ENCODE results near the gene ANKRD11. TPM values are rescaled to one million over a fixed set of nuclear protein-coding genes. Genes with fewer than 3 reads are reported as not detected.

Gene ANKRD11
- total RNA-seq, 2 experiments from 2014 or later, result 157 to 175 TPM

DNA sequence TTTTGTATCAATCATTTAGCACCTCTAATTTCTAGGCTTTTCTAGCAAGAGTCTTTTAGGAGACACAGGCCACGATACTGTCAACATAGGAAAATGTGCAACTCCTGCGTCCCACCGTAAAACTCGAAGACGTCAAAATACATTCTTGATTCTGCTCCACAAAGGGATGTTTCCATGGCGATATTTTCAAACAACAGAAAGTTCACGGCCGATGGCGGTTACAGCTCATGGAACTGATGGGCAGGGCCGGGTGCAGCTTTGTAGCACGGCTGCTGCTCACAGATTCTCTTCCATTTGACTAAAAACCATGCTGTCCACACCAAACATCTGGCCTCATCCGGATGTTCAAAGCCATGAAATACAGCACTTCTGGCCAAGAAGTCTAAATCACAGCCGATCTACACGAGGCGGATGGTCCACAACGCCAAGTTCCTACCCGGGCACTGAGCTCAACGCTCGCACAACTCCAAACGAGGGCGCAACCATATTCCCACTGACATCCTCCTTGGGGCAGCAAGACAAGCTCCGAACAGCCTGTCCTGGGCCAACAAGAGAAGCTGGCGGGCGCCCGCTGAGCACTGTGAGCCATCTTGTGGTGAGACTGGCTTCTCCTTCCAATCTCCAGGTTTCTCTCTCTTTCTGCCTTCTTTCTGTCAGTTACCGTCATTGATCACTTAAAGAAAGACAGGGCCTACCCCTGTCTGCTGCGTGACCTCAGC is 193.0 kb downstream of the ANKRD11 start:
- ATAC-seq (no peak), DNase-seq (no peak)
- Mint-ChIP-seq H3K4me1 (ENCODE audit: low read depth) (peaks cover 47% of the 10 kb centered on the region), H3K4me3 (no peak overlapping the region), H3K9me3 (ENCODE audit: insufficient read depth) (no peaks in the 10 kb centered on the region), H3K27ac (peak overlapping the region; percentile 50), H3K36me3 (ENCODE audit: low read depth) (peaks cover 20% of the 10 kb centered on the region), H3K27me3 (ENCODE audit: low read depth) (no peaks in the 10 kb centered on the region)
- ChIA-PET POLR2A (no interaction called here), CTCF (interaction anchor here (1.5 to 2.1 kb wide), 3 partner anchors 8 to 211 kb away, joined by 4 to 10 read pairs (median 10); partner anchors contain the start of gene SPG7)

DNA sequence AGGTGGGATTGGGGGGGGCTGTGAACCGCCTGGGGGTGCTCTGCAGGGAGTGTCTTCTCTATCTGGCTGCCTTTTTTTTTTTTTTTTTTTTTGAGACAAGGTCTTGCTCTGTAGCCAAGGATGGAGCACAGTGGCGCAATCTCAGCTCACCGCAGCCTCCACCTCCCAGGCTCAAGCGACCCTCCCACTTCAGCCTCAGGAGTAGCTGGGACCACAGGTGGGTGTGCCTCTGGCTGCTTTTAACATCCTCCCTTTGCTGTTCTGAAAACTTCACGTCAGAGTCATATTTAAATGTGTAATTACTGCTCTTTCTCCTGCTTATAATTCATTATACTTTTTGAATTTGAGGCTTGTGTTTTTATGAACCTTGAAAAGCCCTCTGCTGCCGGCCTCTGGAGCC is 194.4 kb downstream of the ANKRD11 start:
- H3K4me1 Mint-ChIP-seq (ENCODE audit: low read depth), result peaks cover 48% of the 10 kb centered on the region
- peak overlapping the region; percentile 82 for H3K27ac Mint-ChIP-seq
- ChIA-PET CTCF (interaction anchor here (0.7 to 1.9 kb wide), 3 partner anchors 11 to 213 kb away, joined by 3 to 10 read pairs (median 3); partner anchors contain the start of gene SPG7), POLR2A (no interaction called here)
- peaks cover 20% of the 10 kb centered on the region for H3K36me3 Mint-ChIP-seq (ENCODE audit: low read depth)
- DNase-seq (no peak), ATAC-seq (peak; percentile 10)
- H3K4me3 Mint-ChIP-seq, result peak overlapping the region; percentile 17
- no peaks in the 10 kb centered on the region for H3K9me3 Mint-ChIP-seq (ENCODE audit: insufficient read depth)
- H3K27me3 Mint-ChIP-seq (ENCODE audit: low read depth), result no peaks in the 10 kb centered on the region

DNA sequence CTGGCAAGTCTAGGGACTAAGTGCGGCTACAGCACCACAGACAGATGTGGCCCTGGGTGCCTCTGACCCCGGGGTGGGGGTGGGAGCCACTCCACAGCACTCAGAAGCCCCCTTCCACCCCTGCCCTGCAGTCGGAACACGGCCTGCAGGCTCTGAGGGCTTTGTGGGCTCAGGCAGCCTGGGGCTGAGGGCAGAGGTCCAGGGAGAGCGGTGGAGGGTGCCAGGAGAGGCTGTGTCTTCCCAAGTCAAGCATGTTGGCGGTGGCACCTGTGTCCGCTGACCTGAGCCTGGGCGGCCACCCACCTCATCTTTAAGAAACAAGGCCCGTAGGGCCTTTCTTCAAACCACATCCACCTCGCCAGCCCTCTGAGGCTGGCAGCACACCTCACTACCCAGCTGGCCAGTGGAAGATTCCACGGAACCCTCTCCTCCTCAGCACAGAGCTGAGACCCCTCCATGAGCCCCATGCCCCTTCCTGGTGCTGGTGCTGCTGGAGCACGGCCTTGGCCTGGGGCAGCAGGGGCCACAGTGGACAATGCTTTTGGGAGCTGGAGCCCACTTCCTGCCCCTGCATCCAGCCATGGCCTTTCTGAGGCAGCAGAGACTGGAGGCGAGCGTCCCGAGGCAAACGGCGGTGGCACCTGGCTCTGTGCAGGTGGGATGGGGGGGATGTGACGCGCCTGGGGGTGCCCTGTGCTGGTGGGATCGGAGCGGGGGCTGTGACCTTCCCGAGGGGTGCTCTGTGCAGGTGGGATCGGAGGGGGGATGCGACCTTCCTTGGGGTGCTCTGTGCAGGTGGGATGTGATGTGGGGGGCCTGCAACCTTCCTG is 195.1 kb downstream of the ANKRD11 start:
- H3K4me1 Mint-ChIP-seq (ENCODE audit: low read depth), result peaks cover 48% of the 10 kb centered on the region
- ChIA-PET POLR2A (no interaction called here), CTCF (interaction anchor here (1.2 kb wide), 1 partner anchor 12 kb away, joined by 3 read pairs; no protein-coding TSS in a partner anchor)
- peak overlapping the region; percentile 34 for H3K27ac Mint-ChIP-seq
- ATAC-seq (no peak), DNase-seq (no peak)
- no peaks in the 10 kb centered on the region for H3K27me3 Mint-ChIP-seq (ENCODE audit: low read depth)
- H3K9me3 Mint-ChIP-seq (ENCODE audit: insufficient read depth), result no peaks in the 10 kb centered on the region
- H3K36me3 Mint-ChIP-seq (ENCODE audit: low read depth), result peaks cover 16% of the 10 kb centered on the region
- H3K4me3 Mint-ChIP-seq, result no peak overlapping the region

GRCh38 chr16:89294486-89294885 is 195.9 kb downstream of the ANKRD11 start:
- Mint-ChIP-seq H3K27me3 (ENCODE audit: low read depth) (no peaks in the 10 kb centered on the region), H3K36me3 (ENCODE audit: low read depth) (peaks cover 20% of the 10 kb centered on the region), H3K9me3 (ENCODE audit: insufficient read depth) (no peaks in the 10 kb centered on the region), H3K4me1 (ENCODE audit: low read depth) (peaks cover 51% of the 10 kb centered on the region), H3K27ac (peak overlapping the region; percentile 26), H3K4me3 (no peak overlapping the region)
- ChIA-PET CTCF (interaction anchor here (0.6 to 1.3 kb wide), 2 partner anchors 175 to 200 kb away, joined by 3 read pairs; no protein-coding TSS in a partner anchor), POLR2A (no interaction called here)
- ATAC-seq (no peak), DNase-seq (no peak)

DNA sequence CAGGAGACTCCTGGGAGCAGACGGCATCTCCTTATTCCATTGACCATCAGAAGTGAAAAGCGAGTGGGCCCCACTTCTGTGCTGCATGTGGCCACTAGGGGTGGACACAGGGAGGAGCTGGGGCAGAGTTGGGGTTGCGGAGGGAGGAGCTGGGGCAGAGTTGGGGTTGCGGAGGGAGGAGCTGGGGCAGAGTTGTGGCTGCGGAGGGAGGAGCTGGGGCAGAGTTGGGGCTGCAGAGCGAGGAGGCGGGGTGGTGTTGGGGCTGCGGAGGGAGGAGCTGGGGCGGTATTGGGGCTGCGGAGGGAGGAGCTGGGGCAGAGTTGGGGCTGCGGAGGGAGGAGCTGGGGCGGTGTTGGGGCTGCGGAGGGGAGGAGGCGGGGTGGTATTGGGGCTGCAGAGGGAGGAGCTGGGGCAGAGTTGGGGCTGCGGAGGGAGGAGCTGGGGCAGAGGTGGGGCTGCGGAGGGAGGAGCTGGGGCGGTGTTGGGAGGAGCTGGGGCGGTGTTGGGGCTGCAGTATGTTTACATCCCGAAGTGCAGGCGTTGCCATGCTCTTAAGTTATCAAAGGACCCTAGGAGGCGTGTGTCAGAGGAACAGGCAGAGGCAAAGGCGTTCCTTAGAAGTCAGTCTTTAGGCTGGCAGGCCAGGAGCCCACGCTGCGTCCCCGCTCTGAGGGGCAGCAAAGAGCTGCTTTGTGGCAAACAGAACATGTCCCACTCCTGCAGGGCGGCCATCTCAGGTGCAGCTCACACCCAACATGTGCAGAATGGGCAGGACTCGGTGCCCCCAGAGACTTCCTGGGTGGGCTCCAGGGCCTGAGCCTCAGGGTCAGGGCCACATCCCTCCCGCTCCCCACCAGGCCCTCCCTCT is 196.9 kb downstream of the ANKRD11 start:
- ChIA-PET POLR2A (interaction anchor here (0.8 to 0.9 kb wide), 2 partner anchors 10 to 15 kb away, joined by 3 read pairs; no protein-coding TSS in a partner anchor), CTCF (interaction anchor here (0.6 to 1.3 kb wide), 4 partner anchors 14 to 201 kb away, joined by 3 read pairs; no protein-coding TSS in a partner anchor)
- Mint-ChIP-seq H3K27ac (no peak overlapping the region), H3K9me3 (ENCODE audit: insufficient read depth) (no peaks in the 10 kb centered on the region), H3K36me3 (ENCODE audit: low read depth) (peaks cover 21% of the 10 kb centered on the region), H3K4me1 (ENCODE audit: low read depth) (peaks cover 46% of the 10 kb centered on the region), H3K27me3 (ENCODE audit: low read depth) (no peaks in the 10 kb centered on the region), H3K4me3 (no peak overlapping the region)
- DNase-seq, result no peak
- no peak for ATAC-seq

DNA sequence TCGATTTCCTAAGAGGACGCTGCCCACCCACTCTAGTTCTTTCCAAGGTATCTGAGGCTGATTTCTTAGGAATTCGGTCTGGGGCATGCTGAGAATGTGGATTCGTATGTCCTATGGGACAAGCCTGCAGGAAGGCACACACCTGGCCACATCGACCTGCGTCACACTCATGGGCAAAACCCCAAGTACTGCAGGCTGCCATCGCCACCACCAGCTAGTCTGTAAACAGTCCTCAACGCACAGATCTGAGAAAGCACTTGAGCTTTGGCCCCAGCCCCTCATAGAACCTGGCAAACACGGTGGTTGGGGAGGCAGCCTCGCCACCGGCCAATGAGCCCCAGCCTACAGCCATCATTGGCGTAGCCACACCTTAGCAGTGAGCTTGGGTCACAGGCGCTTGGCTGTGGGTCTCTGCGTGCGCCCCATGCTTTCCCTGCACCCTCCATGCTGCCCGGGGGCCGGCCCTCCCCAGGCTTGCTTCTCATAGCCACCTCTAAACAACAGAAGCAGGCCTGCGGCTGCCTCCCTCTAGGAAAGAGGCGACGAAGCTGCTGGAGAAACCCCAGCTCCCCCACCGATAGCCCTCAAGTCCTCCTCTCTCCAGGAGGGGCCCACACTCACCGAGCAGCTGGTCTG is 197.8 kb downstream of the ANKRD11 start:
- Mint-ChIP-seq H3K9me3 (ENCODE audit: insufficient read depth) (no peaks in the 10 kb centered on the region), H3K4me3 (no peak overlapping the region), H3K36me3 (ENCODE audit: low read depth) (peaks cover 25% of the 10 kb centered on the region), H3K4me1 (ENCODE audit: low read depth) (peaks cover 37% of the 10 kb centered on the region), H3K27me3 (ENCODE audit: low read depth) (no peaks in the 10 kb centered on the region), H3K27ac (peak overlapping the region; percentile 53)
- POLR2A ChIA-PET, result interaction anchor here (1.3 kb wide), 1 partner anchor 45 kb away, joined by 3 read pairs; no protein-coding TSS in a partner anchor
- CTCF ChIA-PET, result interaction anchor here (0.8 to 1.2 kb wide), 2 partner anchors 15 to 21 kb away, joined by 3 read pairs; no protein-coding TSS in a partner anchor
- ATAC-seq, result no peak
- DNase-seq, result no peak

DNA sequence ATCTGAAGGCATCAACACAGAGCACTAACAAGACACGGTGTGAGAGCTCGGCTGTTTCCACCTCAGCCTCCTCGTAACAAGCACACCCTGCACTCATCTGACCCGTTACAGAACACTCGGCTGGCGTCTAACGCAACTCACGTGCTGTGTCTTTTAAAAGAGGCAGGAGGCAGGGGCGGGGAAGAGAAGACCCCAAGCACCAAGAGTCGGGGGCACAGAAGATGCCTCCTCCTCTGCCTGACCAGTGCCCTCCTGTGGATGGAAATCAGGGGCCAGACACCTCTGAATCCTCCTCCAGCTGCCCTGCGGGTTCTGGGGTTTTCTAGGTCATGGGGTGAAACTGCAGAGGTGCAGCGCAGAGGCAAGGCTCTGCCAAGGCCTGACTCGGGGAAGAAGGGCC is 198.6 kb downstream of the ANKRD11 start:
- ChIA-PET CTCF (interaction anchor here (0.7 to 1.2 kb wide), 2 partner anchors 20 to 51 kb away, joined by 3 read pairs; no protein-coding TSS in a partner anchor), POLR2A (interaction anchor here (1.3 kb wide), 1 partner anchor 44 kb away, joined by 3 read pairs; no protein-coding TSS in a partner anchor)
- Mint-ChIP-seq H3K27me3 (ENCODE audit: low read depth) (no peaks in the 10 kb centered on the region), H3K4me3 (no peak overlapping the region), H3K9me3 (ENCODE audit: insufficient read depth) (no peaks in the 10 kb centered on the region), H3K4me1 (ENCODE audit: low read depth) (peaks cover 29% of the 10 kb centered on the region), H3K36me3 (ENCODE audit: low read depth) (peaks cover 24% of the 10 kb centered on the region), H3K27ac (peak overlapping the region; percentile 26)
- no peak for ATAC-seq
- no peak for DNase-seq

GRCh38 chr16:89291363-89291762 is 199.0 kb downstream of the ANKRD11 start:
- peaks cover 25% of the 10 kb centered on the region for H3K4me1 Mint-ChIP-seq (ENCODE audit: low read depth)
- POLR2A ChIA-PET, result interaction anchor here (1.3 kb wide), 1 partner anchor 44 kb away, joined by 3 read pairs; no protein-coding TSS in a partner anchor
- peaks cover 25% of the 10 kb centered on the region for H3K36me3 Mint-ChIP-seq (ENCODE audit: low read depth)
- CTCF ChIA-PET, result interaction anchor here (0.7 to 1.2 kb wide), 2 partner anchors 21 to 51 kb away, joined by 3 read pairs; no protein-coding TSS in a partner anchor
- peak overlapping the region; percentile 26 for H3K27ac Mint-ChIP-seq
- DNase-seq (no peak), ATAC-seq (no peak)
- H3K4me3 Mint-ChIP-seq, result no peak overlapping the region
- no peaks in the 10 kb centered on the region for H3K9me3 Mint-ChIP-seq (ENCODE audit: insufficient read depth)
- no peaks in the 10 kb centered on the region for H3K27me3 Mint-ChIP-seq (ENCODE audit: low read depth)

GRCh38 chr16:89290887-89291286 is 199.5 kb downstream of the ANKRD11 start:
- peaks cover 23% of the 10 kb centered on the region for H3K36me3 Mint-ChIP-seq (ENCODE audit: low read depth)
- no peak overlapping the region for H3K4me3 Mint-ChIP-seq
- H3K9me3 Mint-ChIP-seq (ENCODE audit: insufficient read depth), result no peaks in the 10 kb centered on the region
- H3K4me1 Mint-ChIP-seq (ENCODE audit: low read depth), result peaks cover 20% of the 10 kb centered on the region
- H3K27me3 Mint-ChIP-seq (ENCODE audit: low read depth), result no peaks in the 10 kb centered on the region
- DNase-seq (no peak), ATAC-seq (no peak)
- POLR2A ChIA-PET, result no interaction called here
- CTCF ChIA-PET, result interaction anchor here (1.2 kb wide), 1 partner anchor 50 kb away, joined by 3 read pairs; no protein-coding TSS in a partner anchor
- H3K27ac Mint-ChIP-seq, result peak overlapping the region; percentile 26

GRCh38 chr16:89290472-89290871 is 199.9 kb downstream of the ANKRD11 start:
- no peaks in the 10 kb centered on the region for H3K27me3 Mint-ChIP-seq (ENCODE audit: low read depth)
- POLR2A ChIA-PET, result no interaction called here
- H3K4me1 Mint-ChIP-seq (ENCODE audit: low read depth), result peaks cover 17% of the 10 kb centered on the region
- no peak overlapping the region for H3K27ac Mint-ChIP-seq
- ATAC-seq, result no peak
- H3K4me3 Mint-ChIP-seq, result no peak overlapping the region
- CTCF ChIA-PET, result interaction anchor here (1.2 kb wide), 1 partner anchor 50 kb away, joined by 3 read pairs; no protein-coding TSS in a partner anchor
- peaks cover 24% of the 10 kb centered on the region for H3K36me3 Mint-ChIP-seq (ENCODE audit: low read depth)
- DNase-seq, result no peak
- no peaks in the 10 kb centered on the region for H3K9me3 Mint-ChIP-seq (ENCODE audit: insufficient read depth)

Measured in activated CD8-positive, alpha-beta T cell treated with anti-CD3 and anti-CD28 coated beads, Interleukin-2, amount 10 ng/mL, durations not matched to agents 7 days and 5 days (primary cell).